Endothelial cell (in vitro differentiated cells): ENCODE measurements around the gene FABP6. TPM values are rescaled to one million over a fixed set of nuclear protein-coding genes. Genes with fewer than 3 reads are reported as not detected.

Experiments
- DNase-seq: peaks from one replicate; pipeline ENCODE4 v3.0.0; 2021; ENCODE audit warnings: low spot score
- H3K27ac Mint-ChIP-seq: one replicate; pipeline ENCODE4 v1.8.0; 2021; ENCODE audit warnings: mixed read lengths, inconsistent platforms; ENCODE audit not compliant: unreplicated experiment
- H3K27me3 Mint-ChIP-seq: one replicate; pipeline ENCODE4 v1.8.0; 2021; ENCODE audit warnings: mild to moderate bottlenecking, moderate library complexity, mixed read lengths, inconsistent platforms; ENCODE audit not compliant: unreplicated experiment
- H3K36me3 Mint-ChIP-seq: one replicate; pipeline ENCODE4 v1.8.0; 2021; ENCODE audit warnings: mild to moderate bottlenecking, low read depth, mixed read lengths, inconsistent platforms; ENCODE audit not compliant: unreplicated experiment
- H3K4me1 Mint-ChIP-seq: one replicate; pipeline ENCODE4 v1.8.0; 2021; ENCODE audit warnings: mild to moderate bottlenecking, mixed read lengths, inconsistent platforms; ENCODE audit not compliant: unreplicated experiment
- H3K4me3 Mint-ChIP-seq: one replicate; pipeline ENCODE4 v1.8.0; 2021; ENCODE audit warnings: mild to moderate bottlenecking, mixed read lengths, inconsistent platforms; ENCODE audit not compliant: unreplicated experiment
- H3K9me3 Mint-ChIP-seq: one replicate; pipeline ENCODE4 v1.8.0; 2021; ENCODE audit warnings: mixed read lengths, inconsistent platforms; ENCODE audit not compliant: unreplicated experiment
- CTCF ChIP-seq: fragments of 200-600 bp; sonication (generic); IDR thresholded peaks from one replicate; pipeline ENCODE4 v1.5.0; 2021; ENCODE audit warnings: antibody characterized with exemption; ENCODE audit not compliant: unreplicated experiment
- total RNA-seq: library from RNA; stranded (reverse); fragmentation: NEBNext Ultra II Directional; extraction: Animal tissue kit (Norgen Biotek cat#: 25700); gene quantifications from one replicate; pipeline ENCODE4 v1.2.1, GENCODE V29; 2021; ENCODE audit not compliant: unreplicated experiment

Gene FABP6
- total RNA-seq, 1 donor from 2014 or later: 1.2 TPM

GRCh38 chr5:160185626-160186360 is 43.5 kb upstream of the FABP6 start:
- peak overlapping the region; percentile 74 for H3K27ac Mint-ChIP-seq
- TF ChIP-seq CTCF: no peak

GRCh38 chr5:160186480-160186879 is 42.8 kb upstream of the FABP6 start:
- DNase-seq: no peak
- H3K27ac Mint-ChIP-seq: peak overlapping the region; percentile 2
- peaks cover 7% of the 10 kb centered on the region for H3K9me3 Mint-ChIP-seq
- H3K36me3 Mint-ChIP-seq: peaks cover 17% of the 10 kb centered on the region
- peak overlapping the region; percentile 14 for H3K4me3 Mint-ChIP-seq
- H3K27me3 Mint-ChIP-seq: peaks cover 7% of the 10 kb centered on the region
- H3K4me1 Mint-ChIP-seq: peaks cover 21% of the 10 kb centered on the region
- no peak for TF ChIP-seq CTCF

More at GRCh38 chr5:160185626-160186360, 43.5 kb upstream of the FABP6 start:
- H3K36me3 Mint-ChIP-seq: peaks cover 17% of the 10 kb centered on the region
- no peak for DNase-seq
- peaks cover 10% of the 10 kb centered on the region for H3K27me3 Mint-ChIP-seq
- peaks cover 7% of the 10 kb centered on the region for H3K9me3 Mint-ChIP-seq
- peaks cover 27% of the 10 kb centered on the region for H3K4me1 Mint-ChIP-seq
- H3K4me3 Mint-ChIP-seq: peak overlapping the region; percentile 52

DNA sequence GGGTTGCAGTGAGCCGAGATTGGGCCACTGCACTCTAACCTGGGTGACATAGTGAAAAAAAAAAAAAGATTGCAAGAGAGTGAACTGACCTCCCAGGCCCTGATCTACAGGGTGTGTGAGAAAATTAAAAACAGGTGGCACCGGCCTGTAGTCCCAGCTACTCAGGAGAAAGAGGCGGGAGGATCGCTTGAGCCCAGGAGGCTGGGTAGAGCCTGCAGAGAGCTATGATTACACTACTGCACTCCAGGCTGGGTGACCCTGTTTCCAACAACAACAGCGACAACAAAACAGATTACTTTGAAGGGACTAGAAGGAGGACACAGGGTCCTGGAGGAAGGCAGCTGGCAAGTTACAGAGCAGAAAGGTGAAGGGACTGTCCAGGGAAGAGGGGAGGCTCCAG is 42.2 kb upstream of the FABP6 start:
- no peak overlapping the region for H3K27ac Mint-ChIP-seq
- H3K4me3 Mint-ChIP-seq: no peak overlapping the region
- H3K36me3 Mint-ChIP-seq: peaks cover 17% of the 10 kb centered on the region

GRCh38 chr5:160188141-160189015 is 40.9 kb upstream of the FABP6 start:
- Mint-ChIP-seq H3K4me3 (peak overlapping the region; percentile 82), H3K4me1 (peaks cover 21% of the 10 kb centered on the region), H3K36me3 (peaks cover 20% of the 10 kb centered on the region), H3K9me3 (peaks cover 7% of the 10 kb centered on the region), H3K27me3 (peaks cover 10% of the 10 kb centered on the region), H3K27ac (peak overlapping the region; percentile 67)
- peak; percentile 29 for DNase-seq
- TF ChIP-seq CTCF: no peak

More for the DNA sequence above, 42.2 kb upstream of the FABP6 start:
- H3K4me1 Mint-ChIP-seq: peaks cover 21% of the 10 kb centered on the region
- DNase-seq: no peak
- no peak for TF ChIP-seq CTCF
- H3K9me3 Mint-ChIP-seq: peaks cover 7% of the 10 kb centered on the region
- peaks cover 10% of the 10 kb centered on the region for H3K27me3 Mint-ChIP-seq
